CD4-positive, alpha-beta T cell (primary cell): ENCODE results near the gene PLXND1. TPM values are rescaled to one million over a fixed set of nuclear protein-coding genes. Genes with fewer than 3 reads are reported as not detected.
A peak's percentile ranks its signal among the peaks of the same experiment; 100 is the strongest.

ENCODE experiments used
- ATAC-seq: fragments of 200-7000 bp; cut with Tn5 transposase; one replicate; pipeline ENCODE4 v1.10.0; 2022; ENCODE audit warnings: mild to moderate bottlenecking; ENCODE audit not compliant: poor library complexity
- CTCF ChIA-PET: fragments of 350-600 bp; sonication (Branson Sonifier 250); formaldehyde crosslinking; loops from one replicate; lab custom pipeline; 2021; ENCODE audit warnings: antibody characterized with exemption, inconsistent platforms; lab: Charles Lee
- POLR2A ChIA-PET: fragments of 350-600 bp; sonication (Branson Sonifier 250); formaldehyde crosslinking; loops from one replicate; lab custom pipeline; 2021; ENCODE audit warnings: antibody characterized with exemption, inconsistent platforms; lab: Charles Lee
- DNase-seq, 14 experiments: peaks; one replicate each; pipeline ENCODE4 v3.0.0-alpha.2; 2013 to 2020; ENCODE audit warnings: mixed read lengths in 2 of 14
- H3K27ac ChIP-seq, 2 donors: one replicate each; pipeline versions ENCODE4 v1.5.1 to v1.7.0; 2013; ENCODE audit warnings: low read length in 2 of 2, low read depth in 1 of 2, mild to moderate bottlenecking in 1 of 2
- H3K27me3 ChIP-seq, 2 experiments: 1 replicate in 1 of 2; 2 replicates in 1 of 2; pipeline versions ENCODE4 v1.6.1 to v1.7.0; 2013; ENCODE audit warnings: low read length in 2 of 2, control low read depth in 1 of 2, mild to moderate bottlenecking in 1 of 2, moderate library complexity in 1 of 2; ENCODE audit not compliant: insufficient read depth in 2 of 2, control insufficient read depth in 1 of 2
- H3K36me3 ChIP-seq: one replicate; pipeline ENCODE4 v1.6.1; 2013; ENCODE audit warnings: low read length, control low read depth; ENCODE audit not compliant: insufficient read depth
- H3K4me1 ChIP-seq: one replicate; pipeline ENCODE4 v1.6.1; 2013; ENCODE audit warnings: low read length, control low read depth; ENCODE audit not compliant: insufficient read depth
- H3K4me3 ChIP-seq: one replicate; pipeline ENCODE4 v1.5.1; 2013; ENCODE audit warnings: mild to moderate bottlenecking, low read length, moderate library complexity
- H3K9me3 ChIP-seq, 2 experiments: 1 replicate in 1 of 2; 2 replicates in 1 of 2; pipeline versions ENCODE4 v1.6.1 to v1.7.0; 2013; ENCODE audit warnings: low read length in 2 of 2, mild to moderate bottlenecking in 2 of 2, control low read depth in 1 of 2, moderate library complexity in 1 of 2; ENCODE audit not compliant: control insufficient read depth in 1 of 2, insufficient read depth in 1 of 2
- H3K27ac Mint-ChIP-seq: one replicate; pipeline ENCODE4 v1.8.0; 2020; ENCODE audit warnings: mixed read lengths
- H3K27me3 Mint-ChIP-seq: one replicate; pipeline ENCODE4 v1.8.0; 2021; ENCODE audit warnings: mixed read lengths
- H3K36me3 Mint-ChIP-seq: one replicate; pipeline ENCODE4 v1.8.0; 2021; ENCODE audit warnings: low read depth, mixed read lengths
- H3K4me1 Mint-ChIP-seq: one replicate; pipeline ENCODE4 v1.8.0; 2021; ENCODE audit warnings: low read depth, mixed read lengths
- H3K4me3 Mint-ChIP-seq: one replicate; pipeline ENCODE4 v1.8.0; 2020; ENCODE audit warnings: mild to moderate bottlenecking, mixed read lengths
- H3K9me3 Mint-ChIP-seq: one replicate; pipeline ENCODE4 v1.8.0; 2020; ENCODE audit warnings: mixed read lengths
- CTCF ChIP-seq: fragments of 200-600 bp; IDR thresholded peaks from one replicate; pipeline ENCODE4 v1.8.0; 2022; ENCODE audit warnings: antibody characterized with exemption, mild to moderate bottlenecking
- intact Hi-C, 2 experiments: fragments of 100-400 bp; cut with DNase I in 1 of 2; cut with micrococcal nuclease in 1 of 2; formaldehyde crosslinking; loops; one replicate each; pipeline versions ENCODE4 v1.15.1 to v1.9.0; 2023 to 2025; cut with DNase I, micrococcal nuclease
- total RNA-seq, 174 experiments: library from RNA in 2 of 174; stranded (reverse) in 2 of 174; gene quantifications; one replicate each; pipeline ENCODE4 v1.2.3 and lab custom pipeline; 2021 to 2026

PLXND1 gene
- total RNA-seq, 2 experiments from 2014 or later = 61.7 to 62.5 TPM

GRCh38 chr3:129614927-129615363 is 8.5 kb upstream of the PLXND1 start:
- CTCF ChIA-PET = no interaction called here
- no peaks in the 10 kb centered on the region for H3K36me3 ChIP-seq
- no peaks in the 10 kb centered on the region for H3K27me3 Mint-ChIP-seq
- no peaks in the 10 kb centered on the region for H3K36me3 Mint-ChIP-seq
- no peak overlapping the region for H3K4me3 Mint-ChIP-seq
- H3K9me3 Mint-ChIP-seq = no peaks in the 10 kb centered on the region
- no peaks in the 10 kb centered on the region for H3K4me1 Mint-ChIP-seq
- no peak overlapping the region for H3K27ac Mint-ChIP-seq
- peak in 2 of 14 experiments; percentile 3 to 30 for DNase-seq
- ATAC-seq = peak; percentile 32
- TF ChIP-seq CTCF = no peak
- peaks cover 15% of the 10 kb centered on the region for H3K4me1 ChIP-seq
- H3K4me3 ChIP-seq = no peak overlapping the region
- H3K27me3 ChIP-seq = peaks cover 0 to 2% of the 10 kb centered on the region in 2 experiments
- POLR2A ChIA-PET = no interaction called here
- H3K27ac ChIP-seq = no peak overlapping the region
- intact Hi-C loops = no loop called here
- no peaks in the 10 kb centered on the region for H3K9me3 ChIP-seq

GRCh38 chr3:129614435-129614834 is 8.0 kb upstream of the PLXND1 start:
- Mint-ChIP-seq H3K36me3 (no peaks in the 10 kb centered on the region), H3K4me1 (peaks cover 3% of the 10 kb centered on the region), H3K4me3 (no peak overlapping the region), H3K27me3 (no peaks in the 10 kb centered on the region), H3K27ac (no peak overlapping the region), H3K9me3 (no peaks in the 10 kb centered on the region)
- intact Hi-C loops = no loop called here
- peak in 1 of 14 experiments; percentile 3 for DNase-seq
- H3K4me3 ChIP-seq = no peak overlapping the region
- H3K27ac ChIP-seq = no peak overlapping the region
- peaks cover 15% of the 10 kb centered on the region for H3K4me1 ChIP-seq
- no peaks in the 10 kb centered on the region for H3K36me3 ChIP-seq
- TF ChIP-seq CTCF = no peak
- POLR2A ChIA-PET = no interaction called here
- CTCF ChIA-PET = no interaction called here
- no peak for ATAC-seq
- H3K27me3 ChIP-seq = peaks cover 0 to 2% of the 10 kb centered on the region in 2 experiments
- H3K9me3 ChIP-seq = no peaks in the 10 kb centered on the region

- Histone ChIP-seq H3K27ac (no peak overlapping the region), H3K4me1 (peaks cover 13% of the 10 kb centered on the region), H3K27me3 (no peaks in the 10 kb centered on the region), H3K36me3 (no peaks in the 10 kb centered on the region), H3K9me3 (no peaks in the 10 kb centered on the region), H3K4me3 (no peak overlapping the region)
- ATAC-seq (no peak), DNase-seq (no peak)
- H3K4me1 Mint-ChIP-seq = peaks cover 11% of the 10 kb centered on the region
- intact Hi-C loops = no loop called here
- no peaks in the 10 kb centered on the region for H3K27me3 Mint-ChIP-seq
- H3K27ac Mint-ChIP-seq = no peak overlapping the region
- ChIA-PET CTCF (no interaction called here), POLR2A (no interaction called here)
- H3K9me3 Mint-ChIP-seq = no peaks in the 10 kb centered on the region
- no peaks in the 10 kb centered on the region for H3K36me3 Mint-ChIP-seq
- no peak overlapping the region for H3K4me3 Mint-ChIP-seq
- no peak for TF ChIP-seq CTCF
These were observed 6.9 kb upstream of the PLXND1 start for GRCh38 chr3:129613367-129613740.
